Measurements from ENCODE around the gene CTSH. TPM values are rescaled to one million over a fixed set of nuclear protein-coding genes. Genes with fewer than 3 reads are reported as not detected.
"Not testable (repeated sequence)": the region's sequence is repeated elsewhere in the genome, so short reads cannot be mapped to it uniquely, and the experiment has no call there.

Gene CTSH
- total RNA-seq, 1 donor from 2014 or later: 6.4 TPM

GRCh38 chr15:78907577-78907976 lies 37.3 kb downstream of the CTSH start:
- Mint-ChIP-seq H3K4me1 (ENCODE audit: unreplicated experiment) (peaks cover 4% of the 10 kb centered on the region), H3K36me3 (ENCODE audit: unreplicated experiment) (peaks cover 68% of the 10 kb centered on the region), H3K27me3 (ENCODE audit: unreplicated experiment) (no peaks in the 10 kb centered on the region), H3K27ac (ENCODE audit: unreplicated experiment) (peak overlapping the region; percentile 38), H3K9me3 (ENCODE audit: unreplicated experiment) (no peaks in the 10 kb centered on the region), H3K4me3 (ENCODE audit: unreplicated experiment) (no peak overlapping the region)
- DNase-seq (ENCODE audit: extremely low spot score, unreplicated experiment): no peak
- TF ChIP-seq CTCF (IDR thresholded peaks at IDR 0.05): peak; percentile 40

GRCh38 chr15:78906316-78906620 lies 38.6 kb downstream of the CTSH start:
- no peak overlapping the region for H3K27ac Mint-ChIP-seq (ENCODE audit: unreplicated experiment)
- no peaks in the 10 kb centered on the region for H3K9me3 Mint-ChIP-seq (ENCODE audit: unreplicated experiment)
- peaks cover 12% of the 10 kb centered on the region for H3K4me1 Mint-ChIP-seq (ENCODE audit: unreplicated experiment)
- TF ChIP-seq CTCF (IDR thresholded peaks at IDR 0.05): no peak
- H3K27me3 Mint-ChIP-seq (ENCODE audit: unreplicated experiment): no peaks in the 10 kb centered on the region
- DNase-seq (ENCODE audit: extremely low spot score, unreplicated experiment): no peak
- no peak overlapping the region for H3K4me3 Mint-ChIP-seq (ENCODE audit: unreplicated experiment)
- H3K36me3 Mint-ChIP-seq (ENCODE audit: unreplicated experiment): peaks cover 65% of the 10 kb centered on the region

GRCh38 chr15:78904599-78905358 lies 40.1 kb downstream of the CTSH start:
- Mint-ChIP-seq H3K4me3 (ENCODE audit: unreplicated experiment) (no peak overlapping the region), H3K36me3 (ENCODE audit: unreplicated experiment) (peaks cover 56% of the 10 kb centered on the region), H3K9me3 (ENCODE audit: unreplicated experiment) (no peaks in the 10 kb centered on the region), H3K4me1 (ENCODE audit: unreplicated experiment) (peaks cover 10% of the 10 kb centered on the region), H3K27ac (ENCODE audit: unreplicated experiment) (no peak overlapping the region), H3K27me3 (ENCODE audit: unreplicated experiment) (no peaks in the 10 kb centered on the region)
- no peak for DNase-seq (ENCODE audit: extremely low spot score, unreplicated experiment)
- no peak for TF ChIP-seq CTCF (IDR thresholded peaks at IDR 0.05)

GRCh38 chr15:78902281-78903032 lies 42.4 kb downstream of the CTSH start:
- not testable (repeated sequence) for H3K4me1 Mint-ChIP-seq (ENCODE audit: unreplicated experiment); H3K4me3 Mint-ChIP-seq (ENCODE audit: unreplicated experiment); H3K27me3 Mint-ChIP-seq (ENCODE audit: unreplicated experiment); H3K9me3 Mint-ChIP-seq (ENCODE audit: unreplicated experiment); DNase-seq (ENCODE audit: extremely low spot score, unreplicated experiment)
- H3K27ac Mint-ChIP-seq (ENCODE audit: unreplicated experiment): peak overlapping the region; percentile 50
- H3K36me3 Mint-ChIP-seq (ENCODE audit: unreplicated experiment): peaks cover 58% of the 10 kb centered on the region

GRCh38 chr15:78900819-78901533 lies 43.9 kb downstream of the CTSH start:
- not testable (repeated sequence) for DNase-seq (ENCODE audit: extremely low spot score, unreplicated experiment); H3K4me3 Mint-ChIP-seq (ENCODE audit: unreplicated experiment); H3K27ac Mint-ChIP-seq (ENCODE audit: unreplicated experiment); H3K9me3 Mint-ChIP-seq (ENCODE audit: unreplicated experiment); H3K27me3 Mint-ChIP-seq (ENCODE audit: unreplicated experiment); H3K4me1 Mint-ChIP-seq (ENCODE audit: unreplicated experiment)
- H3K36me3 Mint-ChIP-seq (ENCODE audit: unreplicated experiment): peaks cover 61% of the 10 kb centered on the region

- H3K27me3 Mint-ChIP-seq (ENCODE audit: unreplicated experiment): no peaks in the 10 kb centered on the region
- H3K9me3 Mint-ChIP-seq (ENCODE audit: unreplicated experiment): no peaks in the 10 kb centered on the region
- peaks cover 65% of the 10 kb centered on the region for H3K36me3 Mint-ChIP-seq (ENCODE audit: unreplicated experiment)
- peak overlapping the region; percentile 35 for H3K27ac Mint-ChIP-seq (ENCODE audit: unreplicated experiment)
- no peak for TF ChIP-seq CTCF (IDR thresholded peaks at IDR 0.05)
- no peak overlapping the region for H3K4me3 Mint-ChIP-seq (ENCODE audit: unreplicated experiment)
- H3K4me1 Mint-ChIP-seq (ENCODE audit: unreplicated experiment): peaks cover 8% of the 10 kb centered on the region
- DNase-seq (ENCODE audit: extremely low spot score, unreplicated experiment): no peak
Measured at GRCh38 chr15:78898540-78898939, 46.3 kb downstream of the CTSH start.
